Measurements from ENCODE around the gene TMEM101. TPM values are rescaled to one million over a fixed set of nuclear protein-coding genes. Genes with fewer than 3 reads are reported as not detected.

Gene TMEM101
- total RNA-seq, 2 experiments from 2014 or later, result 26.5 to 27.2 TPM

DNA sequence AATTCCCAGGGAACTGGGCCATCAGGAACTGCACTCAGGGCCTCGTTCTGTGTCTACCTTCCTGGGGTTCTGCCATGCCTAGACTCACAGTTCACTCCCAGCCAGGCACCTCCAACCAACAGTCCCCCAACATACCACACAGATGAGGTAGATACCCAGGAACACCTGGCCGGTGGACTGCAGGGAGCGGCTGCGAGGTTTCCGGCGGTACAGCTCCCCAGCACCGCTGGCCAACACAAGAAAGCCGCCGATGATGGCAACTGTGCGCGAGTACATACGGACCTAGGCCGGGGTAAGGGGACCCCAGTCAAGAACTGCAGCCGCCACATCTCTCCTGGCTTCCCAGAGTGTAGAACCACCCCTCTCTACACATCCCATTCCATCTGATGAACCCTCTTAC, 1.9 kb downstream of the TMEM101 start:
- Histone ChIP-seq H3K27ac (ENCODE audit: low read depth, low read length, poor library complexity, severe bottlenecking) (no peak overlapping the region), H3K4me1 (ENCODE audit: insufficient read depth, low read length, poor library complexity, severe bottlenecking) (peaks cover 22% of the 10 kb centered on the region), H2AFZ (ENCODE audit: low read length) (no peak overlapping the region), H3K36me3 (ENCODE audit: insufficient read depth, low read length) (peaks cover 4% of the 10 kb centered on the region; the same call in 1 of the 2 replicates), H4K20me1 (ENCODE audit: insufficient read depth, low read length) (no peaks in the 10 kb centered on the region), H3K4me3 (ENCODE audit: low read depth, low read length, poor library complexity, severe bottlenecking) (no peak overlapping the region), H3K9me2 (ENCODE audit: insufficient read depth, low read length) (no peaks in the 10 kb centered on the region), H3K4me2 (ENCODE audit: low read length) (no peak overlapping the region), H3K79me2 (ENCODE audit: insufficient read depth, low read depth, low read length) (peaks cover 6% of the 10 kb centered on the region; the same call in 1 of the 2 replicates), H3K9me3 (ENCODE audit: low read length) (no peaks in the 10 kb centered on the region)
- CTCF ChIA-PET (ENCODE audit: unreplicated experiment), result interaction anchor here (0.5 kb wide), 1 partner anchor 43 kb away, joined by 3 read pairs; no protein-coding TSS in a partner anchor
- TF ChIP-seq EZH2phosphoT487 (IDR thresholded peaks at IDR 0.05; ENCODE audit: borderline replicate concordance, low read depth, low read length) (no peak), CTCF (conservative IDR thresholded peaks at IDR 0.05; ENCODE audit: low read length) (no peak)
- DNase-seq (ENCODE audit: low spot score), result no peak
- BruUV-seq (replicated peaks), result no TSS peak
- intact Hi-C loops (cut with micrococcal nuclease; ENCODE audit: unreplicated experiment), result no loop called here
- POLR2A ChIA-PET, result no interaction called here

- Histone ChIP-seq H3K4me3 (ENCODE audit: low read depth, low read length, poor library complexity, severe bottlenecking) (no peak overlapping the region), H3K27ac (ENCODE audit: low read depth, low read length, poor library complexity, severe bottlenecking) (no peak overlapping the region), H3K4me1 (ENCODE audit: insufficient read depth, low read length, poor library complexity, severe bottlenecking) (peaks cover 26% of the 10 kb centered on the region), H4K20me1 (ENCODE audit: insufficient read depth, low read length) (no peaks in the 10 kb centered on the region), H3K36me3 (ENCODE audit: insufficient read depth, low read length) (peaks cover 4% of the 10 kb centered on the region; the same call in 1 of the 2 replicates), H2AFZ (ENCODE audit: low read length) (no peak overlapping the region), H3K79me2 (ENCODE audit: insufficient read depth, low read depth, low read length) (peaks cover 6% of the 10 kb centered on the region; the same call in 1 of the 2 replicates), H3K9me2 (ENCODE audit: insufficient read depth, low read length) (no peaks in the 10 kb centered on the region), H3K9me3 (ENCODE audit: low read length) (no peaks in the 10 kb centered on the region), H3K4me2 (ENCODE audit: low read length) (no peak overlapping the region)
- no peak for TF ChIP-seq CTCF (conservative IDR thresholded peaks at IDR 0.05; ENCODE audit: low read length)
- TF ChIP-seq EZH2phosphoT487 (IDR thresholded peaks at IDR 0.05; ENCODE audit: borderline replicate concordance, low read depth, low read length), result no peak
- CTCF ChIA-PET (ENCODE audit: unreplicated experiment), result interaction anchor here (0.5 kb wide), 1 partner anchor 43 kb away, joined by 3 read pairs; no protein-coding TSS in a partner anchor
- POLR2A ChIA-PET, result no interaction called here
- no peak for DNase-seq (ENCODE audit: low spot score)
- no TSS peak for BruUV-seq (replicated peaks)
- intact Hi-C loops (cut with micrococcal nuclease; ENCODE audit: unreplicated experiment), result no loop called here
Measured at GRCh38 chr17:44012391-44012790, 2.4 kb downstream of the TMEM101 start.

- Histone ChIP-seq H4K20me1 (ENCODE audit: insufficient read depth, low read length) (no peaks in the 10 kb centered on the region), H3K36me3 (ENCODE audit: insufficient read depth, low read length) (peaks cover 4% of the 10 kb centered on the region; the same call in 1 of the 2 replicates), H3K4me3 (ENCODE audit: low read depth, low read length, poor library complexity, severe bottlenecking) (no peak overlapping the region), H3K79me2 (ENCODE audit: insufficient read depth, low read depth, low read length) (peaks cover 6% of the 10 kb centered on the region; the same call in 1 of the 2 replicates), H3K9me2 (ENCODE audit: insufficient read depth, low read length) (no peaks in the 10 kb centered on the region), H2AFZ (ENCODE audit: low read length) (no peak overlapping the region), H3K4me2 (ENCODE audit: low read length) (no peak overlapping the region), H3K9me3 (ENCODE audit: low read length) (no peaks in the 10 kb centered on the region), H3K4me1 (ENCODE audit: insufficient read depth, low read length, poor library complexity, severe bottlenecking) (peaks cover 26% of the 10 kb centered on the region), H3K27ac (ENCODE audit: low read depth, low read length, poor library complexity, severe bottlenecking) (no peak overlapping the region)
- ChIA-PET CTCF (ENCODE audit: unreplicated experiment) (no interaction called here), POLR2A (no interaction called here)
- BruUV-seq (replicated peaks), result no TSS peak
- intact Hi-C loops (cut with micrococcal nuclease; ENCODE audit: unreplicated experiment), result no loop called here
- no peak for DNase-seq (ENCODE audit: low spot score)
- no peak for TF ChIP-seq EZH2phosphoT487 (IDR thresholded peaks at IDR 0.05; ENCODE audit: borderline replicate concordance, low read depth, low read length)
- TF ChIP-seq CTCF (conservative IDR thresholded peaks at IDR 0.05; ENCODE audit: low read length), result no peak
Measured at GRCh38 chr17:44011876-44012275, 2.9 kb downstream of the TMEM101 start.

All from OCI-LY7 (cell line).